Stomach (tissue), 9 donors: ENCODE measurements around the gene TMEM217. TPM values are rescaled to one million over a fixed set of nuclear protein-coding genes. Genes with fewer than 3 reads are reported as not detected.
"Not testable (repeated sequence)": the region's sequence is repeated elsewhere in the genome, so short reads cannot be mapped to it uniquely, and the experiment has no call there.

ENCODE experiments used
- DNase-seq, 2 donors: peaks; one replicate each; pipeline versions ENCODE4 v3.0.0 to v3.0.0-alpha.2; 2013 to 2019
- H3K27ac ChIP-seq, 5 donors: fragments of 200-600 bp in 4 of 5; sonication (generic) in 4 of 5; one replicate each; pipeline ENCODE4 v1.5.1; 2013 to 2019; ENCODE audit warnings: mild to moderate bottlenecking in 1 of 5, moderate library complexity in 1 of 5
- H3K27me3 ChIP-seq, 3 donors: fragments of 200-600 bp; sonication (generic); one replicate each; pipeline ENCODE4 v1.5.1; 2017 to 2019; ENCODE audit warnings: mixed run types in 1 of 3
- H3K36me3 ChIP-seq, 4 donors: fragments of 200-600 bp; sonication (generic); 1 replicate in 3 of 4; 2 replicates in 1 of 4; pipeline ENCODE4 v1.5.1; 2016 to 2019
- H3K4me1 ChIP-seq, 4 donors: fragments of 200-600 bp; sonication (generic); one replicate each; pipeline ENCODE4 v1.5.1; 2016 to 2019
- H3K4me3 ChIP-seq, 4 donors: fragments of 200-600 bp; sonication (generic) in 3 of 4; one replicate each; pipeline ENCODE4 v1.5.1; 2016 to 2019; ENCODE audit warnings: mild to moderate bottlenecking in 1 of 4
- H3K9me3 ChIP-seq, 4 donors: fragments of 200-600 bp; sonication (generic); one replicate each; pipeline ENCODE4 v1.5.1; 2016 to 2019
- EP300 ChIP-seq: sonication (generic); formaldehyde crosslinking; IDR thresholded peaks from one replicate; pipeline ENCODE4 v1.6.1; 2017; ENCODE audit warnings: antibody characterized with exemption
- POLR2A ChIP-seq, 4 donors: fragments of 450-650 bp; IDR thresholded peaks; one replicate each; pipeline ENCODE4 v1.6.1; 2016; ENCODE audit warnings: antibody characterized with exemption in 4 of 4, control low read depth in 2 of 4, mild to moderate bottlenecking in 1 of 4, moderate library complexity in 1 of 4
- POLR2AphosphoS5 ChIP-seq, 3 donors: sonication (generic); formaldehyde crosslinking; IDR thresholded peaks; one replicate each; pipeline ENCODE4 v1.6.1; 2016; ENCODE audit warnings: antibody characterized with exemption in 3 of 3
- WGBS, 5 donors: extraction: QIAGEN DNeasy Blood & Tissue Kit in 3 of 5; methylation state at CpG; one replicate each; pipeline versions ENCODE4 v1.1.5 to v1.1.7; 2013 to 2018; 5-methylcytosine and 5-hydroxymethylcytosine counted together
- intact Hi-C: fragments of 100-400 bp; cut with DNase I; formaldehyde crosslinking; loops from one replicate; pipeline ENCODE4 v1.15.1; 2023; ENCODE audit warnings: low total_unique reads
- polyA plus RNA-seq, 3 donors: library from polyadenylated mRNA; stranded (reverse); fragments of 200-250 nt; gene quantifications; one replicate each; pipeline ENCODE4 v1.2.3, GENCODE V29; 2013
- total RNA-seq, 5 donors: library from RNA; depleted of rRNA; stranded (reverse); fragments of >200 nt; gene quantifications; one replicate each; pipeline versions ENCODE4 v1.1.0 to v1.2.3, GENCODE V29; 2014 to 2016
- TF ChIP-seq, protein P1 (sequence below), 7 experiments: fragments of 450-650 bp in 4 of 7; fragments of 200-600 bp in 3 of 7; sonication (generic) in 3 of 7; IDR thresholded peaks; one replicate each; pipeline ENCODE4 v1.5.1; 2016 to 2019; ENCODE audit warnings: antibody characterized with exemption in 7 of 7, control low read depth in 2 of 7, mild to moderate bottlenecking in 1 of 7
- donor health status: healthy with polysubstance abuse.
- donor health status: Bipolar disorder and iron deficiency.
- donor health status: healthy.

TMEM217 gene
- total and polyA plus RNA-seq, 8 donors: 0.60 to 1.2 (median 0.87) TPM; not detected in 5

DNA sequence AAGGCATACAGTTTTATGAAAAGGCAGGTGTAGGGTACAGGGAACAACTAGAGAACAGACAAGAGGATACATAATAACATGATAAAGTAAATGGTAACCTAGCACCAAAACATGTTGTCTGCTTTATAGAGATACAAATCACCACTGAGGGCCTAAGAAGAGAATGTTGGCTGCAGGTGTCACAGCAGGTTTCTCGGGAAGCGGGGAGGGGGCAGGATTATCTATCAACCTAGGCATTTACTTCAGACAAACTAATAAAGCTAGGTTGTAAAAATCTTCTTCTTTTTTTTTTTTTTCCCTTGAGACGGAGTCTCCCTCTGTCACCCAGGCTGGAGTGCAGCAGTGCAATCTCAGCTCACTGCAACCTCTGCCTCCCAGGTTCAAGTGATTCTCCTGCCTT lies 65.3 kb downstream of the TMEM217 start:
- no peak for TF ChIP-seq POLR2AphosphoS5 (IDR thresholded peaks at IDR 0.05)
- TF ChIP-seq, protein P1, sequence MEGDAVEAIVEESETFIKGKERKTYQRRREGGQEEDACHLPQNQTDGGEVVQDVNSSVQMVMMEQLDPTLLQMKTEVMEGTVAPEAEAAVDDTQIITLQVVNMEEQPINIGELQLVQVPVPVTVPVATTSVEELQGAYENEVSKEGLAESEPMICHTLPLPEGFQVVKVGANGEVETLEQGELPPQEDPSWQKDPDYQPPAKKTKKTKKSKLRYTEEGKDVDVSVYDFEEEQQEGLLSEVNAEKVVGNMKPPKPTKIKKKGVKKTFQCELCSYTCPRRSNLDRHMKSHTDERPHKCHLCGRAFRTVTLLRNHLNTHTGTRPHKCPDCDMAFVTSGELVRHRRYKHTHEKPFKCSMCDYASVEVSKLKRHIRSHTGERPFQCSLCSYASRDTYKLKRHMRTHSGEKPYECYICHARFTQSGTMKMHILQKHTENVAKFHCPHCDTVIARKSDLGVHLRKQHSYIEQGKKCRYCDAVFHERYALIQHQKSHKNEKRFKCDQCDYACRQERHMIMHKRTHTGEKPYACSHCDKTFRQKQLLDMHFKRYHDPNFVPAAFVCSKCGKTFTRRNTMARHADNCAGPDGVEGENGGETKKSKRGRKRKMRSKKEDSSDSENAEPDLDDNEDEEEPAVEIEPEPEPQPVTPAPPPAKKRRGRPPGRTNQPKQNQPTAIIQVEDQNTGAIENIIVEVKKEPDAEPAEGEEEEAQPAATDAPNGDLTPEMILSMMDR (IDR thresholded peaks at IDR 0.05): no peak
- 84 to 92% (median 86%) methylated on average over 3 of the region's 3 CpGs for WGBS, 5 donors
- no peak overlapping the region for H3K27ac ChIP-seq
- H3K9me3 ChIP-seq: no peaks in the 10 kb centered on the region
- no peak overlapping the region for H3K4me3 ChIP-seq
- no peaks in the 10 kb centered on the region for H3K36me3 ChIP-seq
- H3K27me3 ChIP-seq: no peaks in the 10 kb centered on the region
- no peak for DNase-seq
- no peaks in the 10 kb centered on the region for H3K4me1 ChIP-seq
- intact Hi-C loops: no loop called here

DNA sequence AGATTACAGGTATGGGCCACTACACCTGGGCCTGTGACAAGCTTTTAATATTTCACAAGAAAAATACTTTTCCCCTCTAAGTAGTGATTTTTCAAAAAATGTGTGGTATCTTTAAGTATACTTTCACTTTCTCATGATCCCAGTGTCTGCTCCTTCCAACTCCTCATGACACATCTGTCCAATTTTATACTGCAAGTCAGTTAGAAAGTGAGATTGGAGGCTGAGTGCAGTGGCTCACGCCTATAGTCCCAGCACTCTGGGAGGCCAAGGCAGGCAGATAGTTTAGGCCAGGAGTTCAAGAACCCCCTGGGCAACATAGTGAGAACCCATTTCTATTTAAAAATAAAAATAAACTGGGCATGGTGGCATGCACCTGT lies 67.8 kb downstream of the TMEM217 start:
- Histone ChIP-seq H3K27me3 (no peaks in the 10 kb centered on the region), H3K9me3 (no peaks in the 10 kb centered on the region), H3K4me1 (peaks cover 0 to 9% (median 0%) of the 10 kb centered on the region in 4 donors), H3K4me3 (no peak overlapping the region), H3K36me3 (no peaks in the 10 kb centered on the region), H3K27ac (peak overlapping the region in 1 of 5 donors; percentile 42)
- no peak for DNase-seq
- WGBS, 5 donors: 82 to 89% (median 83%) methylated on average over 1 of the region's 1 CpG
- TF ChIP-seq POLR2AphosphoS5 (IDR thresholded peaks at IDR 0.05): no peak
- intact Hi-C loops: no loop called here

DNA sequence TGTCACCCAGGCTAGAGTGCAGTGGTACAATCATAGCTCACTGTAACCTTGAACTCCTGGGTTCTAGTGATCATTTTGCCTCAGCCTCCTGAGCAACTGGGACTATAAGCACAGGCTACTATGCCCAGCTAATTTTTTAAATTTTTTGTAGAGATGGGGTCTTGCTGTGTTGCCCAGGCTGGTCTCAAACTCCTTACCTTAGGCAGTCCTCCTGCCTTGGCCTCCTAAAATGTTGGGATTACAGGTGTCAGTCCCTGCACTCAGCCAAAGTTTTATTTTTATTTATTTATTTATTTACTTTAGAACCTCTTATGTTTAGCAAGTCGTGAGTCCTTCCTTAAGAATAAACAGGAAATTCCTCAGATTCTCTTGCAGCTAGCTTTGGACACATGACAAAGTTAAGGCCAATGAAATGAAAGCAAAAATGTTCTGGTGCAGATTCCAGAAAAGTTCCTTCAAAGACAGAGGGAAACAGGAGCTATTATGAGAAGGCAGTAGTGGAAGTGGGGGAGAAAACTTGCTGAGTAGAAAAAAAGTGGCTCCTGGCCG lies 68.9 kb downstream of the TMEM217 start:
- intact Hi-C loops: no loop called here
- Histone ChIP-seq H3K4me1 (peaks cover 0 to 11% (median 0%) of the 10 kb centered on the region in 4 donors), H3K9me3 (no peaks in the 10 kb centered on the region), H3K27ac (peak overlapping the region in 1 of 5 donors; percentile 42), H3K4me3 (no peak overlapping the region), H3K36me3 (no peaks in the 10 kb centered on the region), H3K27me3 (no peaks in the 10 kb centered on the region)
- DNase-seq: no peak
- TF ChIP-seq, protein P1 (IDR thresholded peaks at IDR 0.05): no peak
- TF ChIP-seq POLR2A (IDR thresholded peaks at IDR 0.05) (no peak), POLR2AphosphoS5 (IDR thresholded peaks at IDR 0.05) (no peak), EP300 (no peak)
- WGBS, 5 donors: 54 to 78% (median 70%) methylated on average over 2 of the region's 2 CpGs

DNA sequence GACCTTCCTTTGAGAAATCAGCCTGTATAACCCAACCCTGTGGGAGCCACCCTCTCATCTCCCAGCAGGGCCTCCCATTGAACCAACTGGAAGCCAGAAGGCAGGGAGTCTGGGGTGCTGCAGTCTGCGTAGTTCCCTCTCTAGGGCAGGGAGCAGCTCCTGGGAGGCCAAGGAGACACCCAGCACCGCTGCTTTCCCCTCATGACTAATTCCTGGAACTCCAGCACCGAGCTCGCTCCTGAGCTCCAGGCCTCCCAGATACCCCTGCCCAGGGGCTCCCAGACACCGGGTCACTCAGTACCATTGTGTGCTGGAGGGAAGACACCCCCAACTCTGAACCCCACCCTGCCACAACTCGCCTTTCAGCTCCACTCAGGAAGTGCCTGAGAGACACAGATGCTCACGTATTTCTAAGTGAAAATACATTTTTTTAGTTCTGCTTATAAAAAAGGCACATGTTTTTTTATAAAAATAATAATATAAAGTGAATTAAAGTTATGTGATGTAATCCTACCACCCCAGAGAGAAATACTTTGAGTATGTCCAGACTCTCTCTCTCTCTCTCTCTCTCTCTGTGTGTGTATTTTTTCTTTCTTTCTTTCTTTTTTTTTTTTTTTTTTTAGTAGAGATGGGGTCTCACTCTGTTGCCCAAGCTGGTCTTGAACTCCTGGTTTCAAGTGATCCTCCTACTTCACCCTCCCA lies 70.5 kb downstream of the TMEM217 start:
- TF ChIP-seq POLR2A (IDR thresholded peaks at IDR 0.05): no peak
- TF ChIP-seq EP300: no peak
- TF ChIP-seq, protein P1 (IDR thresholded peaks at IDR 0.05): no peak
- peak overlapping the region in 2 of 5 donors; percentile 24 to 33 for H3K27ac ChIP-seq
- no peak overlapping the region for H3K4me3 ChIP-seq

DNA sequence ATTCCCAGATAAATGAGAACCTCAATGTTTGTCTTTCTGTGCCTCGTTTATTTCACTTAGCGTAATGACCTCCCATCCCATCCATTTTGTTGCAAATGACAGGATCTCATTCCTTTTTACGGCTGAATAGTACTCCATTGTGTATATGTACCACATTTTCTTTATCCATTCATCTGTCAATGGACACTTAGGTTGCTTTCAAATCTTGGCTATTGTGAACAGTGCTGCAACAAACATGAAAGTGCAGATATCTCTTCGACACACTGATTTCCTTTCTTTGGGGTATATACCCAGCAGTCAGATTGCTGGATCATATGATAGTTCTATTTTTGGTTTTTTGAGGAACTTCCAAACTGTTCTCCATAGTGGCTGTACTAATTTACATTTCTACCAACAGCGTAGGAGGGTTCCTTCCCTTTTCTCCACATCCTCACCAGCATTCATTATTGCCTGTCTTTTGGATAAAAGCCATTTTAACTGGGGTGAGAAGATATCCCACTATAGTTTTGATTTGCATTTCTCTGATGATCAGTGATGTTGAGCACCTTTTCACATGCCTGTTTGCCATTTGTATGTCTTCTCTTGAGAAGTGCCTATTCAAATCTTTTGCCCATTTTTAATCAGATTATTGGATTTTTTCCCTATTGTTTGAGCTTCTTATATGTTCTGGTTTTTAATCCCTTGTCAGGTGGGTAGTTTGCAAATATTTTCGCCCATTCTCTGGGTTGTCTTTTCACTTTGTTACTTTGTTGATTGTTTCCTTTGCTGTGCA lies 71.8 kb downstream of the TMEM217 start:
- H3K27me3 ChIP-seq, intact Hi-C loops, H3K4me3 ChIP-seq, H3K9me3 ChIP-seq, DNase-seq, H3K36me3 ChIP-seq: not testable (repeated sequence)
- 66 to 87% (median 83%) methylated on average over 6 of the region's 6 CpGs for WGBS, 5 donors
- Histone ChIP-seq H3K27ac (peak overlapping the region in 2 of 5 donors; percentile 7 to 30), H3K4me1 (peaks cover 0 to 27% (median 0%) of the 10 kb centered on the region in 4 donors)

More for the DNA sequence above, 70.5 kb downstream of the TMEM217 start:
- WGBS, 5 donors: 60 to 84% (median 76%) methylated on average over 7 of the region's 7 CpGs
- H3K9me3 ChIP-seq: no peaks in the 10 kb centered on the region
- H3K4me1 ChIP-seq: peaks cover 0 to 23% (median 0%) of the 10 kb centered on the region in 4 donors
- no peaks in the 10 kb centered on the region for H3K27me3 ChIP-seq
- no peak for DNase-seq
- intact Hi-C loops: no loop called here
- no peaks in the 10 kb centered on the region for H3K36me3 ChIP-seq
